ENCODE measurements around the gene CUEDC2.

GRCh38 chr10:102410429-102411073 is 21.8 kb downstream of the CUEDC2 start:
- TF ChIP-seq CTCF (IDR thresholded peaks at IDR 0.05; ENCODE audit: low read depth, low read length, poor library complexity, severe bottlenecking), result no peak
- TF ChIP-seq EZH2phosphoT487 (IDR thresholded peaks at IDR 0.05; ENCODE audit: borderline replicate concordance, low read length), result no peak

Measured in DOHH2 (cell line).